ENCODE results near the gene CRLF3.
A peak's percentile ranks its signal among the peaks of the same experiment; 100 is the strongest.

Gene CRLF3, protein sequence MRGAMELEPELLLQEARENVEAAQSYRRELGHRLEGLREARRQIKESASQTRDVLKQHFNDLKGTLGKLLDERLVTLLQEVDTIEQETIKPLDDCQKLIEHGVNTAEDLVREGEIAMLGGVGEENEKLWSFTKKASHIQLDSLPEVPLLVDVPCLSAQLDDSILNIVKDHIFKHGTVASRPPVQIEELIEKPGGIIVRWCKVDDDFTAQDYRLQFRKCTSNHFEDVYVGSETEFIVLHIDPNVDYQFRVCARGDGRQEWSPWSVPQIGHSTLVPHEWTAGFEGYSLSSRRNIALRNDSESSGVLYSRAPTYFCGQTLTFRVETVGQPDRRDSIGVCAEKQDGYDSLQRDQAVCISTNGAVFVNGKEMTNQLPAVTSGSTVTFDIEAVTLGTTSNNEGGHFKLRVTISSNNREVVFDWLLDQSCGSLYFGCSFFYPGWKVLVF

DNA sequence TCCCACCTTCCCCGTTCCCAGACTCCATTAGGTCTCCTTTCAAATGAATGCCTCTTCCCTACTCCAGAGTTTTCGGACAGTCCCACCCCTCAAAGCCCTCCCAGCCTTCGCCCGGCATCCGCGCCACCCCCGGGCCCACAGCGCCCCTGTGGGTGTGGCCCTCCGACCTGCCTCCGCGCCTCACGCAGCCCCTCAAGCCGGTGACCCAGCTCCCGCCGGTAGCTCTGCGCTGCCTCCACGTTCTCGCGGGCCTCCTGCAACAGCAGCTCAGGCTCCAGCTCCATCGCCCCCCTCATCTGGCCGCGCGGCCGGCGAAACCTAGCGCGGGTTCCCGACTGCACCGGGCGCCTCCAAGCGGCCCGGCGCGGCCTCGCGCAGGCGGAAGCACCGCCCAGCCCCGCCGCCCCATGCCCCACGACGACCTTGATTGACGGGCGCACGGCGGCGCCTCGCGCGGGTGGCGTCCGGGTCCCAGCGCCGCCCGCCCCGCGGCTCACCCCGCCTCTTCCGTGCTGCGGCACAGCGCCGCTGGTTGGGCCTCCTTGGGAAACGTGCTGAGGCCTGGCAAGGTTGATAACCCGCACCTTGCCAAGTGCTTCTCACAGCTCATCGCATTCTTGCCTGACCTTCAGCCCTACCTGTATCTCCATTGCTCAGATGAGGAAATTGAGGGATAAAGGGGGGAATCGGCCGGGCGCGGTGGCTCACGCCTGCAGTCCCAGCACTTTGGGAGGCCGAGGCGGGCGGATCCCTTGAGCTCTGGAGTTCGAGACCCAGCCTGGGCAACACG lies at the start of gene CRLF3:
TSS of gene CRLF3 (minus strand) at position 337 of the 790 bp plus-strand sequence. CDS start at position 296, 41 bp downstream.
- peak within 1 kb of the TSS; percentile 95 for H3K27ac Mint-ChIP-seq
- no peaks in the 10 kb centered on the region for H3K27me3 Mint-ChIP-seq
- no peaks in the 10 kb centered on the region for H3K9me3 Mint-ChIP-seq

DNA sequence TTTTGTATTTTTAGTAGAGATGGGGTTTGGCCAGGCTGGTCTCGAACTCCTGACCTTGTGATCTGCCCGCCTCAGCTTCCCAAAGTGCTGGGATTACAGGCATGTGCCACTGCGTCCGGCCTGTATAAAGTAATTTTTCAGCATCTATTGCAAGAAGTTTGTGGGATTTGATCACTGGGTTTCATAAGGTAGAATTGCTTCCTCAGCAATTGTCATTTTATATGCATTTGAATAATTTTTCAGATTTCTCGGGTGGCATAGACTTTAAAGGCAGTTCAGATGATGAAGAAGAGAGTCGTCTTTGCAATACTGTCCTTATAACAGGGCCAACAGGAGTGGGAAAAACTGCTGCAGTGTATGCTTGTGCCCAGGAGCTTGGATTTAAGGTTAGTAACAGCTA lies 44.5 kb upstream of the CRLF3 start:
- intact Hi-C loops (cut with micrococcal nuclease) = no loop called here
- Mint-ChIP-seq H3K27ac (no peak overlapping the region), H3K36me3 (ENCODE audit: low read depth) (peaks cover 39% of the 10 kb centered on the region), H3K9me3 (no peaks in the 10 kb centered on the region), H3K4me3 (no peak overlapping the region), H3K27me3 (no peaks in the 10 kb centered on the region), H3K4me1 (ENCODE audit: low read depth) (no peaks in the 10 kb centered on the region)

More for the DNA sequence above, at the start of gene CRLF3:
- Mint-ChIP-seq H3K36me3 (ENCODE audit: low read depth) (peaks cover 14% of the 10 kb centered on the region), H3K4me1 (ENCODE audit: low read depth) (peaks cover 45% of the 10 kb centered on the region), H3K4me3 (peak within 1 kb of the TSS; percentile 100)
- intact Hi-C loops (cut with micrococcal nuclease) = loop anchor here (5.0 kb wide), 1 partner anchor 347 kb away; the partner anchor contains the start of gene GOSR1

GRCh38 chr17:30864636-30865035 lies 40.1 kb upstream of the CRLF3 start:
- Mint-ChIP-seq H3K27ac (no peak overlapping the region), H3K9me3 (no peaks in the 10 kb centered on the region), H3K27me3 (no peaks in the 10 kb centered on the region), H3K4me3 (no peak overlapping the region), H3K36me3 (ENCODE audit: low read depth) (peaks cover 26% of the 10 kb centered on the region), H3K4me1 (ENCODE audit: low read depth) (no peaks in the 10 kb centered on the region)
- intact Hi-C loops (cut with micrococcal nuclease) = no loop called here

DNA sequence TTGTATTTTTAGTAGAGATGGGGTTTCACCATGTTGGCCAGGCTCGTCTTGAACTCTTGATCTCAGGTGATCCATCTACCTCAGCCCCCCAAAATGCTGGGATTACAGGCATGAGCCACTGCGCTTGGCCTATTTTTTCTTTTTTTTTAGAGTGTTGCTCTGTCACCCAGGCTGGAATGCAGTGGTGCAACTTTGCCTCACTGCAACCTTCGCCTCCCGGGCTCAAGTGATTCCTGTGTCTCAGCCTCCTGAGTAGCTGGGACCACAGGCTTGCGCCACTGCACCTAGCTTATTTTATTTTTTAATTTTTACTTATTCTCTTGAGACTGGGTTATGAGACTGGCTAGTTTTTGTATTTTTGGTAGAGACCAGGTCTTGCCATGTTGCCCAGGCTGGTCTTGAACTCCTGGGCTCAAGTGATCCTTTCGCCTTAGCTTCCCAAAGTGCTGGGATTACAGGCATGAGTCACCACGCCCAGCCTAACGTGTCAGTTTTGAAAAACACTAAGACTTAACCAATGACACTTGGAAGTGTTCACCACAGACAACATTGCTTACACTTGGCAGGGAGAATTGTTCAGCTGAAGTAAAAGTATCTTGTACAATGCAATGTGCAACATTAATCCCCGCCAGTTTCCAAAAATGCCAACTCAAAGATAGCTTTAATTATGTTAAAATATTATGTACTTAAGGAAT lies 34.2 kb upstream of the CRLF3 start:
- Mint-ChIP-seq H3K27ac (no peak overlapping the region), H3K27me3 (no peaks in the 10 kb centered on the region), H3K4me3 (no peak overlapping the region), H3K4me1 (ENCODE audit: low read depth) (no peaks in the 10 kb centered on the region), H3K9me3 (no peaks in the 10 kb centered on the region), H3K36me3 (ENCODE audit: low read depth) (peaks cover 26% of the 10 kb centered on the region)
- intact Hi-C loops (cut with micrococcal nuclease) = no loop called here

- peaks cover 14% of the 10 kb centered on the region for H3K36me3 Mint-ChIP-seq (ENCODE audit: low read depth)
- no peak overlapping the region for H3K27ac Mint-ChIP-seq
- H3K4me3 Mint-ChIP-seq = no peak overlapping the region
- no peaks in the 10 kb centered on the region for H3K9me3 Mint-ChIP-seq
- no peaks in the 10 kb centered on the region for H3K4me1 Mint-ChIP-seq (ENCODE audit: low read depth)
- intact Hi-C loops (cut with micrococcal nuclease) = no loop called here
- no peaks in the 10 kb centered on the region for H3K27me3 Mint-ChIP-seq
Measured at GRCh38 chr17:30854146-30854545, 29.7 kb upstream of the CRLF3 start.

DNA sequence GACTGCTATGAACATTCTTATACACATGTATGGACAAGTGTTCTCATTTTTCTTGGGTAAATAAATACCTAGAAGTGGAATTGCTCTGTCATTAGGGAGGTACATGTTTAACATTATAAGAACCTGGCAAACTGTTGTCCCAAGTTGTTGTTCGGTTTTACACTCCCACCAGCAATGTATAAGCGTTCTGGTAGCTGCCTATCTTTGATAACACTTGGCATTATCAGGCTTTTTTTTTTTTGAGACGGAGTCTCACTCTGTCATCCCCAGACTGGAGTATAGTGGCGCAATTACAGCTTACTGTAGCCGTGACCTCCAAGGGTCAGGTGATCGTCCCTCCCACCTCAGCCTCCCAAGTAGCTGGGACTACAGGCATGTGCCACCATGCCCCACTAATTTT lies 23.5 kb upstream of the CRLF3 start:
- peaks cover 7% of the 10 kb centered on the region for H3K36me3 Mint-ChIP-seq (ENCODE audit: low read depth)
- no peak overlapping the region for H3K27ac Mint-ChIP-seq
- intact Hi-C loops (cut with micrococcal nuclease) = no loop called here

GRCh38 chr17:30840771-30841170 lies 16.3 kb upstream of the CRLF3 start:
- intact Hi-C loops (cut with micrococcal nuclease) = no loop called here
- no peaks in the 10 kb centered on the region for H3K9me3 Mint-ChIP-seq
- H3K4me3 Mint-ChIP-seq = peak overlapping the region; percentile 69

More for the DNA sequence above, 23.5 kb upstream of the CRLF3 start:
- Mint-ChIP-seq H3K27me3 (no peaks in the 10 kb centered on the region), H3K4me3 (no peak overlapping the region), H3K4me1 (ENCODE audit: low read depth) (peaks cover 10% of the 10 kb centered on the region), H3K9me3 (no peaks in the 10 kb centered on the region)

DNA sequence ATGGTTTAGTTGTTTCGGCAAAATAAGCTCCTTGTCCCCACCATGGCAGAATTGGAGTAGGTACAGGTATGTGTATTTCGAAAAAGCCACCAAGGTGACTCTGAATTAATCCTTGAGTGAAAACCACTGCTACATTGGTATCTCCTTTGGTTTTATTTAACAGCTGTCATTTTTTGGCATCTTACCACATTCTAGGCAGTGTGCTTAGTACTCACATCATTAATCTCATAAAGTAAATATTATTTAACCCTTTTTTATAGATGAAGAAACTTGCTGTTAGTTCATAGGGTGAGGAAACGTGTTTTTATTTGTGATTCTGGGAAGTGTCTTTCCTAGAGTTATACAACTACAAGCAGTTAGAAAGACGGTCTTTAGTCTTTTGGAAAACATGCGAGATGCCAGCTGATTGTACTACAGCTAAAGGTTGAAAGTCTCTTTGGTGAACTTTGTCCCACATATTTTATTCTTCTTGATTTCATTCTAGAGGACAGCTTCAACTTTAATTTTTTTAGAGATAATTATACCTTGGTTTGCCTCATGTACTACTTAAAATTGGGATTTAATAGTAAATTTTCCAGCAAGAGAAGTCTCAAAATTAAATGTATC lies 13.8 kb upstream of the CRLF3 start:
- Mint-ChIP-seq H3K27ac (peak overlapping the region; percentile 42), H3K4me3 (no peak overlapping the region), H3K9me3 (no peaks in the 10 kb centered on the region), H3K4me1 (ENCODE audit: low read depth) (no peaks in the 10 kb centered on the region), H3K36me3 (ENCODE audit: low read depth) (no peaks in the 10 kb centered on the region), H3K27me3 (no peaks in the 10 kb centered on the region)
- intact Hi-C loops (cut with micrococcal nuclease) = no loop called here

More at GRCh38 chr17:30840771-30841170, 16.3 kb upstream of the CRLF3 start:
- Mint-ChIP-seq H3K4me1 (ENCODE audit: low read depth) (peaks cover 9% of the 10 kb centered on the region), H3K36me3 (ENCODE audit: low read depth) (no peaks in the 10 kb centered on the region), H3K27me3 (no peaks in the 10 kb centered on the region), H3K27ac (peak overlapping the region; percentile 90)

DNA sequence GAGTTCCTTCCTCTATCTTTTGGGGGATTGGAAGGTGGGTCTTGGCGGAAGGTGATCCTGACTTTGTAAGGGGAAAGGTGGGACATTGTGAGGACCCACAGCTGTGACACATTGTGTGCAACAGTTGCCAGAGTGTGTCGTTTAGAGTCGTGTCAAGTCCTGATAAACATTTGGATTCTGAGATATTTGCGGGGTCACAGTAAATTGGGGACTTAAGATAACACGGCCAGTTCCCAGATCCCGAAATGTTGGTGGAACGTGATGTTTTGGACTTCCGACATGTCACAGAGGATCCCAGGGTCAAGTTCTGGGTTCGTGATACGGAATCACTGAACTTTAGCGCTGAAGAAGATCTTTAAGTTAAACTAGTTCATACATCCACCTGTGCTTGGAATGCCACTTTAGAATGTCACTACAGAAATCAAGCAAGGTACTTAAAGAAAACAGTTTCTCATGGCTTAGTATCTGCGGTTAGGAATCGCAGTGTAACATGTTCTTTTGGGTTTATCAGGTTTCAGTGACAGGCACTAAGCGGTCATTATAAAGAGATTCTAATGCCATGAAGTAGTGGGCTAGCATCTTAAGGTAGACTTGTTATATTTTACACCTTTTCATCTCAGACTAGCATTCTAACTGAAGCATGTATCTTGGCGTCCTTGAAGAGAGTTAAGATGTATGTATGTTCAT lies 8.1 kb upstream of the CRLF3 start:
- no peaks in the 10 kb centered on the region for H3K9me3 Mint-ChIP-seq
- H3K4me3 Mint-ChIP-seq = peak overlapping the region; percentile 94
- peaks cover 20% of the 10 kb centered on the region for H3K4me1 Mint-ChIP-seq (ENCODE audit: low read depth)
- peaks cover 6% of the 10 kb centered on the region for H3K36me3 Mint-ChIP-seq (ENCODE audit: low read depth)
- no peaks in the 10 kb centered on the region for H3K27me3 Mint-ChIP-seq
- peak overlapping the region; percentile 88 for H3K27ac Mint-ChIP-seq
- intact Hi-C loops (cut with micrococcal nuclease) = no loop called here

GRCh38 chr17:30831663-30832437 lies 7.4 kb upstream of the CRLF3 start, which contains the start of gene ATAD5:
Gene ATAD5, plus strand, starts transcription at chr17:30831966. Its CDS starts 382 bp downstream, at chr17:30832348.
- intact Hi-C loops (cut with micrococcal nuclease) = no loop called here
- Mint-ChIP-seq H3K36me3 (ENCODE audit: low read depth) (peaks cover 6% of the 10 kb centered on the region), H3K4me1 (ENCODE audit: low read depth) (peaks cover 20% of the 10 kb centered on the region)

DNA sequence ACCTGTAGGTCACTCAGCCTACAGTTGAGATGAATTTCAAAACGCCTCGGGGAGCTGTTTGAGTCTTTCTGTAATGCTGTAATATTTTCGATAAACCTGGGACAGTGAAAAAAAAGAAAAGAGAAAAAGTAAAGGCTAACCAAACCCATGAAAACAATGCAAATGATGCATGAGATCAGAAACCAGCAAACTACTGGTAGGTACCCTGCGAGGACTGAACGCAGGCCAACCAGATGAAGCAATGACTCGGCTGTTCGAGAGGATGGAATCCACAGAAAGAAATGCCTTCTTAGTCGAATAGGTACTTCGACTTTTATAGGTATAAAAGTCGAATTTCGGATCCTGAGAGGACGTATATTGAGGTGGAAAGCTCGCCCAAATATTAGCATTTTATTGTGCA lies 6.8 kb upstream of the CRLF3 start:
- H3K9me3 Mint-ChIP-seq = no peaks in the 10 kb centered on the region
- no peaks in the 10 kb centered on the region for H3K27me3 Mint-ChIP-seq
- peak overlapping the region; percentile 94 for H3K4me3 Mint-ChIP-seq
- intact Hi-C loops (cut with micrococcal nuclease) = no loop called here
- H3K4me1 Mint-ChIP-seq (ENCODE audit: low read depth) = peaks cover 20% of the 10 kb centered on the region
- H3K27ac Mint-ChIP-seq = peak overlapping the region; percentile 88
- H3K36me3 Mint-ChIP-seq (ENCODE audit: low read depth) = peaks cover 6% of the 10 kb centered on the region

More at GRCh38 chr17:30831663-30832437, 7.4 kb upstream of the CRLF3 start, which contains the start of gene ATAD5:
- Mint-ChIP-seq H3K27me3 (no peaks in the 10 kb centered on the region), H3K27ac (peak within 1 kb of the TSS; percentile 88), H3K4me3 (peak within 1 kb of the TSS; percentile 94), H3K9me3 (no peaks in the 10 kb centered on the region)

DNA sequence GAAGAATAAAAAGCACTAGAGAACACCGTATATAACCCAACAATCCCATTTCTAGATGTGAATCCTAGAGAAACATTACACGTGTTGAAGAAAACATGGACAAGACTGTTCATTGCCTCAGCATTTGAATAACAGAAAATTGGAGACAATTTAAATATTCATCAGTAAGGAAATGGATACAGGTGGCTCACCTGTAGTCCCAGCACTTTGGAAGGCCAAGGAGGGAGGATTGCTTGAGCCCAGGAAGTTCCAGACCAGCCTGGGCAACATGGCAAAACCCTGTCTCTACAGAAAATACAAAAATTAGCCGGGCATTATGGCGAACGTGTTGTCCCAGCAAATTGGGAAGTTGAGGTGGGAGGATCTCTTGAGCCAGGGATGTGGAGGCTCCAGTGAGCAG lies 4.5 kb upstream of the CRLF3 start:
- H3K36me3 Mint-ChIP-seq (ENCODE audit: low read depth) = peaks cover 13% of the 10 kb centered on the region
- no peaks in the 10 kb centered on the region for H3K27me3 Mint-ChIP-seq
- no peaks in the 10 kb centered on the region for H3K9me3 Mint-ChIP-seq
- H3K4me1 Mint-ChIP-seq (ENCODE audit: low read depth) = peaks cover 33% of the 10 kb centered on the region
- intact Hi-C loops (cut with micrococcal nuclease) = no loop called here
- H3K4me3 Mint-ChIP-seq = no peak overlapping the region
- no peak overlapping the region for H3K27ac Mint-ChIP-seq
